ENCODE results near the gene MEAF6.
A peak's percentile ranks its signal among the peaks of the same experiment; 100 is the strongest.

Gene MEAF6

DNA sequence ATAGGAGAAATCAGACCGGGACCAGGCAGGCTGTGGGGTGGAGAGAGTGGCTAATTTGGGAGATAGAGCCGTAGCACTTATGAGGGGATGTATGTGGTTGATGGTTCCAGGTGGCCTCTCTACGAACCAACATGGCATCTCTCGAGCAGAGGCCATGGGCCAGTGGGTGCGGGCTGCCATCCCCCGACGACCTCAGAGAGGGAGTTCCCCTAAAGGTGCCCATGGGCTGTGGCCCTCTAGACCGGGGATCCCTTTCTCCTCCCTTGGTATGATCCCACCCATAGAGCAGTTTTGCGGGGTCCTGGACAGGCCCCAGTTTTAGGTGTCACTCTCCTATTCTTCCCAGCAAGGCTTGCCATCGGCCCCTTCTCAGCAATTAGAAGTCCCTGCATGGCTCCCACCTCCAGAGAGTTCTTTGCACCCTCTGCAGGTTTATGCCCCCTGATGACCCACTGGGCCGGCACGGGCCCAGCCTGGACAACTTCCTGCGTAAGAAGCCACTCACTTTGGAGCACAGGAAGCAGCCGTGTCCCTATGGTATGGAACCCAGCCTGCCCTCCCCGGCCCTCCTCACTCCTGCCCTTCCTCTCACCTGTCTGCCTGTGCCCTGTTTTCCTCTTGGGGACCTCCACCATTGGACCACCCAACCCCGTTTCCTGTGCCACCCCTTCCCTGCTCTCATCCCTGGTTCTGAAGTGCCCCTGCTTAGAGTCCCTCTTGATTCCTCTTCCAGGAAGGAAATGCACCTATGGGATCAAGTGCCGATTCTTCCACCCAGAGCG is 32.4 kb downstream of the MEAF6 start:
- H3K36me3 ChIP-seq (ENCODE audit: control insufficient read depth in 1 of 2, insufficient read depth in 2 of 2, low read length in 2 of 2): peaks cover 44 to 49% of the 10 kb centered on the region in 2 donors
- H3K27ac ChIP-seq (ENCODE audit: low read length): no peak overlapping the region

DNA sequence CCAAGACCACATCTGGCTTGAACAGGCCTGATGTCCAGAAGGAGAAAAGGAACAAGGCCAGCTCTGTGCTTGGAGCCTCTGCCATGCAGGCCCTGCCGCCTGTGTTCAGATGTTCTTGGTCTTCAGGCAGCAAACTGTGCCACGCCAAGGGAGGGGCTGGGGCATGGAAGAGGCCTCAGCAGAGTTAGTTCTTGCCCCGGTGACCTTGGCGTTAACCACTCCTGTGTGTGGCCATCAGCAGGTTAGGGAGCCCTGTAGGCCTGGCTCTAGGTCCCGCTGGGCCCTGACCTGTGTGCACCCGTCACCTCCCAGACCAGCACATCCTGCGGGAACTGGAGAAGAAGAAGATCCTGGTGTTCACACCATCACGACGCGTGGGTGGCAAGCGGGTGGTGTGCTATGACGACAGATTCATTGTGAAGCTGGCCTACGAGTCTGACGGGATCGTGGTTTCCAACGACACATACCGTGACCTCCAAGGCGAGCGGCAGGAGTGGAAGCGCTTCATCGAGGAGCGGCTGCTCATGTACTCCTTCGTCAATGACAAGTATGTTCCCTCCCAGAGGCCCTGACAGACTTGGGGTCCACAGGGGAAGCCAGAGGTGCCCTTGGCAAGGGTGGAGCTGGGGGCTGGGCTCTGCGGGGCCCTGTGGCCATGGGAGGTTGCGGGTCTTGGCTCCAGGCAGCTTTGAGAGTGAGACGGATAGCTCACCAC is 33.1 kb downstream of the MEAF6 start:
- Histone ChIP-seq H3K36me3 (ENCODE audit: control insufficient read depth in 1 of 2, insufficient read depth in 2 of 2, low read length in 2 of 2) (peaks cover 44 to 49% of the 10 kb centered on the region in 2 donors), H3K9me3 (ENCODE audit: control insufficient read depth in 1 of 2, low read length in 2 of 2) (no peaks in the 10 kb centered on the region), H3K27me3 (ENCODE audit: low read depth, low read length) (no peaks in the 10 kb centered on the region), H3K27ac (ENCODE audit: low read length) (peak overlapping the region; percentile 99), H3K4me1 (ENCODE audit: control insufficient read depth in 1 of 2, insufficient read depth in 2 of 2, low read length in 2 of 2) (peaks cover 22 to 55% of the 10 kb centered on the region in 2 donors), H3K4me3 (ENCODE audit: low read depth in 1 of 2, low read length in 2 of 2) (no peak overlapping the region)

More for the DNA sequence above, 32.4 kb downstream of the MEAF6 start:
- H3K9me3 ChIP-seq (ENCODE audit: control insufficient read depth in 1 of 2, low read length in 2 of 2): no peaks in the 10 kb centered on the region
- no peak overlapping the region for H3K4me3 ChIP-seq (ENCODE audit: low read depth in 1 of 2, low read length in 2 of 2)
- H3K27me3 ChIP-seq (ENCODE audit: low read depth, low read length): no peaks in the 10 kb centered on the region
- peaks cover 29 to 56% of the 10 kb centered on the region in 2 donors for H3K4me1 ChIP-seq (ENCODE audit: control insufficient read depth in 1 of 2, insufficient read depth in 2 of 2, low read length in 2 of 2)

DNA sequence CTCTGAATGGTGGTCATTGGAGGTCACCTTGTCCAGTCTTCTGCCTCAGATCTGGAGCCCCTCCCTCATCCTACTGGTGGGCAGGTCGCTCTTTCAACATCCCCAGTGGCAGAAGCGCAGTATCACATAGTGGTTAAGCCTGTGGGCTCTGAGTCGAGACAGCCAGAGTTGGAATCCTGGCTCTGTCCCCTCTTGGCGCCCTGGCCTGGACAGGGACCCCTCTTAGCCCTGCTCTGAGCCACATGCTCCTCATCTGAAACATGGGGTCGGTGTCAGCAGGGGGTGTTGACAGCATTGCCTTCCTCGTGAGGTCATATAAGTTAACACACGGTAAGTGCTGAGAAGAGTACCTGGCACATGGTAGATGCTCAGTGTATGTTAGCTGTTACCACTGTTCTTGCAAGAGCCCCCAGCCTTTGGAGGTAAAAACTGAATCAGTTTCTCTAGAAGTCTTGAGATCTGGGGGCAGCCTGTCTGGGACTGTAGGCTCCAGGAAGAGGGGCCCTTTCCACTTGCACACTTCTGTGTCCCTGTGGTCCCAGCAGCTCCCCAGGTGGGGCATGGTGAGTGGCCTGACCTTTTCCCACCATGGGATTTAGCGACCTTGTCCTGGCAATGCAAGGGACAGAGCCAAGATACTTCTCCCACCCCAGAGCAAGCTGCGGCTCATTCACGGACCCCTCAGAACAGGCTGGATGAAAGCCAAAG is 33.8 kb downstream of the MEAF6 start:
- Histone ChIP-seq H3K36me3 (ENCODE audit: control insufficient read depth in 1 of 2, insufficient read depth in 2 of 2, low read length in 2 of 2) (peaks cover 44 to 49% of the 10 kb centered on the region in 2 donors), H3K9me3 (ENCODE audit: control insufficient read depth in 1 of 2, low read length in 2 of 2) (no peaks in the 10 kb centered on the region), H3K27me3 (ENCODE audit: low read depth, low read length) (no peaks in the 10 kb centered on the region), H3K4me3 (ENCODE audit: low read depth in 1 of 2, low read length in 2 of 2) (no peak overlapping the region), H3K4me1 (ENCODE audit: control insufficient read depth in 1 of 2, insufficient read depth in 2 of 2, low read length in 2 of 2) (peaks cover 24 to 55% of the 10 kb centered on the region in 2 donors), H3K27ac (ENCODE audit: low read length) (peak overlapping the region; percentile 99)

DNA sequence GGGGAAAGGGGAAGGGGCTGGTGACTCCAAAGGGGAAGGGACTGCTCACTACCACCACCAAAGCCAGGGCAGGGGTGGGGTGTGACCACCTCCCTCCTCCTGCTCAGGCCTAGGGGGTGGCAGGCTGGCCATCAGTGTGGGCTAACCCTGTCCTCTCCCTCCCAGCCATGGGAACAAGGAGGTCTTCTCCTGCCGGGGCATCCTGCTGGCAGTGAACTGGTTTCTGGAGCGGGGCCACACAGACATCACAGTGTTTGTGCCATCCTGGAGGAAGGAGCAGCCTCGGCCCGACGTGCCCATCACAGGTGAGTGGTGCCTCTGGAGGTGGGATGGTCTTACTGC is 34.5 kb downstream of the MEAF6 start:
- H3K27ac ChIP-seq (ENCODE audit: low read length): peak overlapping the region; percentile 99
- H3K27me3 ChIP-seq (ENCODE audit: low read depth, low read length): no peaks in the 10 kb centered on the region
- peaks cover 44 to 49% of the 10 kb centered on the region in 2 donors for H3K36me3 ChIP-seq (ENCODE audit: control insufficient read depth in 1 of 2, insufficient read depth in 2 of 2, low read length in 2 of 2)
- H3K4me3 ChIP-seq (ENCODE audit: low read depth in 1 of 2, low read length in 2 of 2): peak overlapping the region; percentile 55 to 74
- H3K4me1 ChIP-seq (ENCODE audit: control insufficient read depth in 1 of 2, insufficient read depth in 2 of 2, low read length in 2 of 2): peaks cover 26 to 55% of the 10 kb centered on the region in 2 donors
- H3K9me3 ChIP-seq (ENCODE audit: control insufficient read depth in 1 of 2, low read length in 2 of 2): no peaks in the 10 kb centered on the region

DNA sequence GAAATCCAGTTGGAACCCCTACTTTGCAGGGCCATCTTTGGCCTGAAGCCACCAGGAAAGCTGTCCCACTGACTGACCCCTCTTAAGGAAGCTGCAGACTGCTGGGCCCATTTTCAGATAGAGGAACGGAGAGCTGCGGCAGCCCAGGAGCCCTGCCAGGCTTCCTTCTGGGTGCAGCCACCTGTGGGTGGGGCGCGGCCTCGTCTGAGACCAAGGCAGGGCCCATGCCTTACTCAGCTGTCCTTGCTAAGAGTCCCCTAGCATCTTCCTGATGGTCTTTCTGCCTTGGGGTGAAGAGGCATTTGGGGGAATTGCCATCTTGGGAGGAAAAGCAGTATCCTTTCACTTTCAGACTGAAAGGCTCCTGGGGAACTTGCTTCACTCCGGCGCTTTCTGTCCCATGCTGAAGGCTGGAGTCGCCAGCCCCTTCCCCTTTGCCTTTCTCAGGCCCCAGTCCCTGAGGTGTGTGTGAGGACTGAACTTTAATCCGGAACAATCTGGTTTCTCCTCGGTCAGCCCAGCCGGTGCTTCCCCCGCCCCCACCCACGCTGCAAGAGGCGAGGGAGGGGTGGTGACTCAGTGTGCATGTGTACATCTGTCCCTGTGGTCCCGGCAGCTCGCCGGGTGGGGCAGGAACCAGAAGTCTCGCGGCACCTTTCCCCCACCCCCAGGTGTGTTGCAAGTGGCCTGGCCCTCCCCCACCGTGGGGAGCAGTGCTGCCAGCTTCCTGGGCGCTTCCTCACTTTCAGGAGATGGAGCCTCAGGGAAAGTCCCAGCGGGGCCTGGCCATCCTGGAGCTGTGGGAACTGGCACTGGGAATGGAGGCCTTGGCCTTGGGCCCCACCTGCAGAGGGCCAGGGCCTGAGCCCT is 35.1 kb downstream of the MEAF6 start:
- peak overlapping the region; percentile 99 for H3K27ac ChIP-seq (ENCODE audit: low read length)
- no peaks in the 10 kb centered on the region for H3K9me3 ChIP-seq (ENCODE audit: control insufficient read depth in 1 of 2, low read length in 2 of 2)
- peaks cover 44 to 46% of the 10 kb centered on the region in 2 donors for H3K36me3 ChIP-seq (ENCODE audit: control insufficient read depth in 1 of 2, insufficient read depth in 2 of 2, low read length in 2 of 2)
- H3K27me3 ChIP-seq (ENCODE audit: low read depth, low read length): no peaks in the 10 kb centered on the region
- H3K4me1 ChIP-seq (ENCODE audit: control insufficient read depth in 1 of 2, insufficient read depth in 2 of 2, low read length in 2 of 2): peaks cover 26 to 54% of the 10 kb centered on the region in 2 donors
- peak overlapping the region; percentile 74 to 98 for H3K4me3 ChIP-seq (ENCODE audit: low read depth in 1 of 2, low read length in 2 of 2)

DNA sequence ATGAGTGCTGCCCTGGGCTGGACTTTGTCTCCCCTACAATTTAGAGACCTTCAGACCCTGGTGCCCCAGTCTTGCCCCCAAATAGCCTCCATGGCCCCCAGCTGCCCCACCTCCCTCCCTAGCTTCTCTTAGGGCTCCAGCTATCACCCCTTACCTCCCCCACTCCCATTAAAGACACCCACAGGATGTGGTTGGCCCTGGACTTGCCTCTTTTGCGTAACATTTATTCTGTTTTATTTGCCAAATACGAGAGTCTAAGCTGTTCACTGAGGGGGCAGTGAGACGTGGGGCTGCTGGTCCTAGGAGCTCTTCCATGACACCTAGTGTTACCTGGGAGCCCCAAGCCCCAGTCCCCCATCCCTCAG is 35.7 kb downstream of the MEAF6 start:
- peaks cover 28 to 57% of the 10 kb centered on the region in 2 donors for H3K4me1 ChIP-seq (ENCODE audit: control insufficient read depth in 1 of 2, insufficient read depth in 2 of 2, low read length in 2 of 2)
- peak overlapping the region; percentile 74 to 98 for H3K4me3 ChIP-seq (ENCODE audit: low read depth in 1 of 2, low read length in 2 of 2)
- H3K9me3 ChIP-seq (ENCODE audit: control insufficient read depth in 1 of 2, low read length in 2 of 2): no peaks in the 10 kb centered on the region
- peaks cover 40 to 44% of the 10 kb centered on the region in 2 donors for H3K36me3 ChIP-seq (ENCODE audit: control insufficient read depth in 1 of 2, insufficient read depth in 2 of 2, low read length in 2 of 2)
- peak overlapping the region; percentile 99 for H3K27ac ChIP-seq (ENCODE audit: low read length)
- H3K27me3 ChIP-seq (ENCODE audit: low read depth, low read length): no peaks in the 10 kb centered on the region

DNA sequence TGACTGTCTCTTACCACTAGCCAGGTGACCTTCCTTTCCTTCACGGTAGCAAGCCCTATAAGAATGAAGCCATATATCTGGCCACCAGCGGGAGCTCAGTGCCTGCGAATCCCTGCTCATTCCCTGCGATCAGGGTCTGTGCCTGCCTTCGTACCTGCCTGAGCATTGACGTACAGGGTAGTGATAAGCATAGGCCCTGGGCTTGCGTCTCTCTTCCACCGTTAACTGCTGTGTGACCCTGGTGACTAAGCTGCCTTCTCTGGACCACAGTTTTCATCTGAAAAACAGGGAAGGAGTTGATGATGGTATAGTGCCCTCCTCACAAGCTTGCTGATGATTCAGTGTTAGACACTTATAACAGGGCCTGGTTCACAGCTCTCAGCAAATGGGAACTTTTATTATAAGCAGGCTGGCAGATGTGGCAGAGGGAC is 36.1 kb downstream of the MEAF6 start:
- peak overlapping the region; percentile 99 for H3K27ac ChIP-seq (ENCODE audit: low read length)
- no peaks in the 10 kb centered on the region for H3K9me3 ChIP-seq (ENCODE audit: control insufficient read depth in 1 of 2, low read length in 2 of 2)
- H3K4me3 ChIP-seq (ENCODE audit: low read depth in 1 of 2, low read length in 2 of 2): peak overlapping the region; percentile 74 to 98
- peaks cover 36 to 44% of the 10 kb centered on the region in 2 donors for H3K36me3 ChIP-seq (ENCODE audit: control insufficient read depth in 1 of 2, insufficient read depth in 2 of 2, low read length in 2 of 2)
- H3K27me3 ChIP-seq (ENCODE audit: low read depth, low read length): no peaks in the 10 kb centered on the region
- H3K4me1 ChIP-seq (ENCODE audit: control insufficient read depth in 1 of 2, insufficient read depth in 2 of 2, low read length in 2 of 2): peaks cover 32 to 61% of the 10 kb centered on the region in 2 donors

DNA sequence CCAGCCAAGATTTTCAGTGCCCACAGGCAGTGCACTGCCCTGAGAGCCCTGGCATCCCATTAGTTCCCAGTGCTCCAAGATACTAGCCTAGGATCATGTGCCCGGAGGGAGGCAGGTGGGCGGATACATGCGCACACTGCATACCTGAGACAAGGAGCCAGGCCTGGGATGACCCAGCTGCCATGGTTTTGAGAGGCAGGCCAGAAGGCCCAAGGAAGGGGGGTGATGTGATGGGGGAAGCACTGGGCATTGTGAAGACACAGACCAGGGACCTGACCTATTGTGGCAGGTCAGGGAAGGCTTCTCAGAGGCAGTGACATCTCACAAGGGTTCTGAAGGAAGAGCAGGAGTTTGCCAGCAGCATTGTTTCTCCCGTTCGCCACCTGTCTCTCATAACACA is 36.6 kb downstream of the MEAF6 start:
- no peaks in the 10 kb centered on the region for H3K27me3 ChIP-seq (ENCODE audit: low read depth, low read length)
- H3K4me3 ChIP-seq (ENCODE audit: low read depth in 1 of 2, low read length in 2 of 2): peak overlapping the region; percentile 74 to 98
- no peaks in the 10 kb centered on the region for H3K9me3 ChIP-seq (ENCODE audit: control insufficient read depth in 1 of 2, low read length in 2 of 2)
- peaks cover 34 to 66% of the 10 kb centered on the region in 2 donors for H3K4me1 ChIP-seq (ENCODE audit: control insufficient read depth in 1 of 2, insufficient read depth in 2 of 2, low read length in 2 of 2)
- peak overlapping the region; percentile 99 for H3K27ac ChIP-seq (ENCODE audit: low read length)
- peaks cover 31 to 41% of the 10 kb centered on the region in 2 donors for H3K36me3 ChIP-seq (ENCODE audit: control insufficient read depth in 1 of 2, insufficient read depth in 2 of 2, low read length in 2 of 2)

DNA sequence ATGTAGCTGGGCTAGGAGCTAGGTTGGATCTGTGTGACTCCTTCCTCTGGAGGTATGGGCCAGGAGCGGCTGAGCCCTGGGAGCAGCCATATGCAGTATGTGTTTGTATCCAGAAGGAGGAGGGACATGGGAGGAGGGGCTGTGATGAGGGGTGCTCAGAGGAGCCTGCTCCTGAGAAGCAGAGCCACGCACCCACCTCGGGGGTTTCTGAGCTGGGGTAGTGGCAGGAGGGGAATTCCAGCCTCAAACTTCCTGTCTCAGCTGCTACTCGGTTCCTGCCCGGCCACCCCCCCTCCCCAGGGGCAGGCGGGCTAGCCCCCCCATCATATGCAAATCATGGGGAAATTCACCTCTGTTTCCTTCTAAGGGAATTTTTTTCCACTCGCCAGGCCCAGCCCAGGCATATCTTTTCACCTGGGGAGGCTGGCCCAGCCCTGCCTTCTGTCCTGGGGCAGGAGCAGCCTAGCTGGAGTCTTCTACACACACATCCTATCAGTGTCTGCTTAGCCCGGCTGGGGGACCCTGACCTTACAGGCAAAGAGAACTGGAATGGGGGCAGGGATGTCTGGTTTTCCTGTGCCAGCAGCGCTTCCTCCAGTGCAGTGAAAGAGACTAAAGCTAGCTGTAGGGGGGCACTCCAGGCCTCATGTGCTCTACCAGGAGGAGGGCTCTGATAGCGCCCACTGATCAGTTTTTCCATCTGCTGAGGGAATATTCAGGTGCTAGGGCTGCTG is 37.2 kb downstream of the MEAF6 start:
- peaks cover 37 to 69% of the 10 kb centered on the region in 2 donors for H3K4me1 ChIP-seq (ENCODE audit: control insufficient read depth in 1 of 2, insufficient read depth in 2 of 2, low read length in 2 of 2)
- H3K27ac ChIP-seq (ENCODE audit: low read length): peak overlapping the region; percentile 99
- peaks cover 25 to 35% of the 10 kb centered on the region in 2 donors for H3K36me3 ChIP-seq (ENCODE audit: control insufficient read depth in 1 of 2, insufficient read depth in 2 of 2, low read length in 2 of 2)

More for the DNA sequence above, 37.2 kb downstream of the MEAF6 start:
- Histone ChIP-seq H3K9me3 (ENCODE audit: control insufficient read depth in 1 of 2, low read length in 2 of 2) (no peaks in the 10 kb centered on the region), H3K27me3 (ENCODE audit: low read depth, low read length) (no peaks in the 10 kb centered on the region), H3K4me3 (ENCODE audit: low read depth in 1 of 2, low read length in 2 of 2) (peak overlapping the region; percentile 74 to 98)
